NCI-H446 (cell line): ENCODE measurements around the gene C3.
"Not testable (repeated sequence)": the region's sequence is repeated elsewhere in the genome, so short reads cannot be mapped to it uniquely, and the experiment has no call there.

Experiments
- DNase-seq, 2 experiments: peaks; one replicate each; lab custom pipeline; 2025; lab: John Stamatoyannopoulos, UW

The C3 gene

DNA sequence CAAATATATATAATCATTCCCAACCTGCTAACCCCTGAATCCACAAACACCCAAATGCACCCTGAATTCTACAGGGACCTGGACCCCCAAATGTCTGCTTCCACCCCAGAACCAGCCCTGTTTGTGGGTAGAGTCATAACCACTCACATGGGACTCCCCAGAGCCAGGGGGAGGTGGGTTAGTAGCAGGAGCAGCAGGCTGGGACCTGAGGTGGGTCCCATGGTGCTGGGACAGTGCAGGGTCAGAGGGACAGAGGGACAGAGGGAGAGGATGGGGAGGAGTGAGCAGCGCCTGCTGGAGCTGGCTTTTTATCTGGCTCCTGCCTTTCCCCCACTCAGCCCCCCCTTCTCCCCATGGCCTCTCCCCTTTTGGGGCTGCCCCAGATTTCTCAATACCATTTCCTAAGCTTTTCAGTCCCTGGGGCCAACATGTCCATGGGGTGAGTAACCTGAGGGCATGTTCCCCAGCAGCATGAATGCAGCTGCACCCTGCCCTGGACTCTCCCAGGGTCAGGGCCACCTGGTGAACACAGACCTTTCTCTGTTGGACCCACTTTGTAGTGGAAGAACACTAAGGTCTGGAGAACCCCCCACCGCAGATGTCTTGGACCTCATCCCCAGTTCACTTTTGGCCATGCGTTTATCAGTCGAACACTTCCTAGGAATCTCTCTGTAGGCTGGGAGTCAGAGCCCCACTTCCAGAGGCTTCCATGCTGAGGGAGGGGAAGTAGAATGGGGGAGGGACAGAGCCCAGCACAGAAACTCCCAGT lies at the start of gene C3:
TSS of gene C3 (minus strand) at position 282 of the 769 bp plus-strand sequence. CDS start at position 221, 61 bp downstream.
- DNase-seq: no peak

DNA sequence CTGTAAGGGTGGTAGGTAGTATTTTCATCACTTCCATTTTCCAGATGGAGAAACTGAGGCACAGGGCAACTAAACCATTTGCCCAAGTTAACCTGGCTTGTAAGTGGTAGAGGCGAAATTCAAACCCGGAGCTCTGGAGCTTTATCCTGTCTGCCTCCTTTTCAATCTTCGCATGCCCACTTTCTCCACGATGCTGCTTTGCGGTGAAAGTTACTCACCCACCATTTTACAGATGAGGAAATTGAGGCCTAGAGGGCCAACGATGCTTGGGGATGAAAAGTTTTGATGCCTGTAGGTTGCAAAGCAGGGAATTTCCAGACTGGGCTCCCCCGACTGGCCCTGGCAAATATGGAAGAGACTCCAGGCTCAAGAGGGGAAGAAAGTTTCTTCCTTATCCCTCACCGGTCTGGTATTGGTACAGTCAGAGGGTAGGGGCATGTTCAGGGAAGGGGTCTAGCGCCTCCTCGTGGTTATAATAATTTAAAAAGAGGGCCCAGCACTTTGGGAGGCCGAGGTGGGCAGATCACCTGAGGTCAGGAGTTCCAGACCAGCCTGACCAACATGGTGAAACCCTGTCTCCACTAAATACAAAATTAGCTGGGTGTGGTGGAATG lies 48.7 kb upstream of the C3 start:
- DNase-seq: no peak

DNA sequence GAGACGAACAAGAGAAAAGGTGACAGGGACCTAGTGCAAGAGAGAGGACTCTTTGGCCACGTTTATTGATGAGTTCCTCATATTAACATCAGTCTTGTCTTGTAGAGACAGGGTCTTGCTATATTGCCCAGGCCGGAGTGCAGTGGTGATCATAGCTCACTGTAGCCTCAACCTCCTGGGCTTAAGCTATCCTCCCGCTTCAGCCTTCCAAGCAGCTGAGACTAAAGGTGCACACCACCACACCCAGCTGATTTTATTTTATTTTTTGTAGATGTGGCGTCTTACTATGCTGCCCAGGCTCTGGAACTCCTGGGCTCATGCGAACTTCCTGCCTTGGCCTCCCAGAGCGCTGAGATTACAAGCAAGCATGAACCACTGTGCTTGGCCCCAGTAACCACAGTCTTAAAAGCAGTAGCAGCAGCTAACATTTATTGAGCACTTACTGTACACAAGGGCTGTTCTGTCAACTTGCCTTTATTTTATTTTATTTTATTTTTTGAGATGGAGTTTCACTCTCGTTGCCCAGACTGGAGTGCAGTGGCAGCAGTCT lies 47.9 kb upstream of the C3 start:
- DNase-seq: no peak

DNA sequence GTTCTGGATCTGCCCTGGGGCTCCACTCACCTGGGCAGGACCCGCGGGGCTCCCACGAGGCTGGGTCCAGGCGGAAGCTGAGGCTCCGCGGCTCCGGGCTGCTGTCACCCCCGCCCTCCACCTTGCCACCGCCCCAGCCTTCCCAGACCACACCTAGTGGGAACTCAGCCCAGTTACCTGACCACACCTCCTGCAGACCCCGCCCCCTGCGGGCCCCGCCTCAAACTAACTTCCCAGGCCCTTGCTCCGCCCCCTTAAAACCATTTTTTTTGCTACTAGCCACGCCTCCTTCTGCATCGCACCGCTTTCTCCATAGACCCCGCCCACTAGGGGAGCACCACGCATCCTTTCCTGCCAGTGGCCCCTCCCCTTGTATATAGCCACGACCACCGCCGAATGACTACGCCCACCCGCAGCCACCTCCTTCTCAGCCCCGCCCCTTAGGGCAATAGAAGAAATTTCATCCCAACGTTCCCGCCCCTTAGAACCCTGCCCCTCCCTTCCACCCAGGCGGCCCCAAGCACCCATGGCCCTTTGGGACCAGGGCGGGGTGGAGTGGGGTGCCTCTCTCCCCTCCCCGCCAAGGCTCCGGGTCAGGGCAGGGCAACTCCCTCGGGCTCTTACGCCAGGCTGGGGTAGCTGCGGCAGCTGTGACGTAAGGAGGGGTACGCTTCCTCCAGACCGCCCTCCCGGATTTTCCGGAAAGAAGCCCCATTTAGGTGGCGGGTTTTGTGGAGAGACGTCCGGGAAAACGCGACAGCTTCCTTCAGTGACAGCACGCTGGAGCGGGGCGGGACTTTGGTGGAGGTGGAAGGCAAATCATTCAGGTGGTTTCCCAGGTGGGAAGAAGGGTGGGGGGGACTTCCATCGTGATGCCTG lies 47.1 kb upstream of the C3 start, which contains the start of gene SH2D3A:
TSS of gene SH2D3A (minus strand) at position 79 of the 879 bp plus-strand sequence. CDS start 3,687 bp downstream, outside the sequence.
- DNase-seq: no peak

DNA sequence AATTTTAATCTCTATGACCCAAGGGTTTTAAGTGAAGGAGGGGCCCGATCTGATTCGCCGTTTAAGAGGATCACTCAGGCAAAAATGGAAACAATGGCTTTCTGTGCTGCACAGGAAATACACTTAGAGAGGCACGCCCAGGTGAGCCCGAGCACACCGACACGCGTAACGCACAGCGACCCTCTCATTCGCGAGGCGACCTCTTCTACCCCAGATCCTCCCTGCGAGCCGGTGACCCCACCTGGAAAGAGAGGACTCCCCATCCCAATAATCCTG lies 46.6 kb upstream of the C3 start:
- no peak for DNase-seq

DNA sequence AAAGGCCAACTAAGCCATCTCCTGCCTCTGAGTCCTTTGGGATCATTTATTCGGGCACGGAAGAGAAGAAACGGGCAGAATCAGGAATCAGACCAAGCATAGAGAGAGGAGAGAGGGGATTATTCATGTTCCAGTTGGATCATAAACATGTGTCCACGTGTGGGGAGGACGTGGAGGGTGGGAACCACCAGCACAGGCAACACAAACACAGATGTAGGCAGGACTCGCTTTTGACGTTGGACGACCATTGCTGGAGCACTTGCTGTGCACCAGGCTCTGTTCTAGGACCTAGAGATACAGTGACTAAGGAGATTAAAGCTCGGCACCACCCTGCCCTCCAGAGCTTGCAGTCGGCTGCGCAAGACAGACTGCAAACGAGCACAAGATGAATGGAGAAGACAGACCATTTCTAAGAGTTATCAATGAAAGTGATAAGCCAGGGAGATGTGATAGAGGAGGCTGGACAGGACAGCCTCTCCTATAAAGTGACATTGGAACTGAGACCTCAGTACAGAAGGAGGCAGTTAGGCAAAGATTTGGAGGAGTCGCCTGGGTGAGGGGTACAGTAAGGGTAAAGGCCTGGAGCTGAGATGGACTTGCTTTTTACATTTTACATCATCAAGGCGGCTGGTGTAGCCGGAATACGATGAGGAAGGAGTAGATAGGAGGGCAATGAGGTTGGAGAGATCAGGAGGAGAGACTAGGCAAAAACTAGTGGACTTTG lies 46.1 kb upstream of the C3 start:
- DNase-seq: no peak

DNA sequence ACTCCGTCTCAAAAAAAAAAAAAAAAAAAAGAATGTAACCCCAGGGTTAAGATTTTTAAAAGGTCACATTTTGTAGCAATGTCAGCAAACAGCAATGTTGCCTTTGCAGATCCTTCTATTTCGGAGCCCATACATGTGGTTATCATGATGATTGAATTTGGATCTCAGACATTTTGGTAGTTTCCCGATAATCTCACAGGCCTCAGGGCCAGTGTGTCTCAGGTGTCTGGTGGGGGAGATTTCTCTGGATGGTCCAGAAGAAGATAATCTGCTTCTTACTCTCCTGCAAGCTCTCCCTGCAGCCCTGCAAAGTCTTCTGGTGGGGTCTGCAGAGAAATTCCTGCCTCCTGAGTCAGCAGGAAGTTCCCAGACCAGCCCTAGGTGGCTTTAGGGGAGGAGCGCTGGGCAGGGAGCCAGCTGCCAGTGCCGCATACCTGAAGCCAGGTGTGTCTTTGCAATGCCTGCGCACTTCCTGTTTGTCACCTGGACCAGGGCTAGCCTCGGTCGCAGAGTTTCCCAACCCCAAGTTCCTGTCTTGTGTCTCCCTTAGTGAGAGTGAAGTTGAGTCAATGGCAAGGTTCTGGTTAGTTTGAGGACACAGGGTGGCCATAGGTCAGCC lies 45.4 kb upstream of the C3 start:
- no peak for DNase-seq

- not testable (repeated sequence) for DNase-seq
These were observed 41.9 kb upstream of the C3 start for GRCh38 chr19:6762253-6762797.

GRCh38 chr19:6761053-6761676 lies 40.7 kb upstream of the C3 start:
- DNase-seq: peak in 1 of 2 experiments; percentile 38

- DNase-seq: no peak
These were observed 40.2 kb upstream of the C3 start for GRCh38 chr19:6760606-6761005.

DNA sequence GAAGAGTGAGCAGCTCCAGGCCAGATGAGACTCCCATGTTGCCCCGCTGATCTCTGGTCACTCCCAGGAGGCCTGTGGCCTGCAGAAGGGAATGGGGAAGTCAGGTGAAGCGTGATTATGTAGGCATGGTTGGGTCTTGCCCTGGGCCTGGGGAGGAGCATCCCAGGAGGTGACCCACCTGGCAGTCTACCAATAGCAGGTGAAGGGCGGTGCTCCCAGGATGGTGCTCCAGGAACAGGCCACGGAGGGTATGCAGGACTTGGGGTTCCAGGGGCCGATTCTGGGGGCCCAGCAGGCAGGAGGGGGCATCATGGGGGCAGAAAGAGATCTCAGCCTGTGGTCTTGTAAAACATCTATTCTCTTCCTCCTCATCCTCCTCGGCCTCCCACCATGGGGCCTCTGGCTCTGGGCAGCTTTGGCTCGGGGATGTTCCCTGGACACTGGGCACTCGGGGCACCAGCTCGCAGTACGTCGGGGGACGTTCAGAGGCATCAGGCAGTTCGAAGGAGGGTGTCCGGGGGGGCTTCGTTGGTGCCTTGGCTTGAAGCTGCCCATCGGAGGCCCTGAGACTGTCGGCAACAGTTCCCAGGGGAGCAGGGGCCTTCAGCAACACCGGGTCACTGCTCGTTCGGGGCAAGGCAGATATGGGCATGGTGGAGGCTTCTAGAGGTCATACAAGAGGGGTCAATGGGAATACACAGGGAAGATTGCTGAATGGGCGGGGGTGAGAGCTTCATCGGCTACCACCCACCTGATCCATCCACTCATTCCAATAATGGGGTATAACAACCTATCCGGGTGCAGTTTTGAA lies 34.4 kb upstream of the C3 start:
- DNase-seq: no peak

GRCh38 chr19:6754136-6754535 lies 33.7 kb upstream of the C3 start:
- no peak for DNase-seq

- DNase-seq: no peak
These were observed 33.0 kb upstream of the C3 start for GRCh38 chr19:6753178-6754031.

GRCh38 chr19:6752256-6753177 lies 32.1 kb upstream of the C3 start:
- no peak for DNase-seq

GRCh38 chr19:6751189-6751588 lies 30.7 kb upstream of the C3 start:
- DNase-seq: no peak

DNA sequence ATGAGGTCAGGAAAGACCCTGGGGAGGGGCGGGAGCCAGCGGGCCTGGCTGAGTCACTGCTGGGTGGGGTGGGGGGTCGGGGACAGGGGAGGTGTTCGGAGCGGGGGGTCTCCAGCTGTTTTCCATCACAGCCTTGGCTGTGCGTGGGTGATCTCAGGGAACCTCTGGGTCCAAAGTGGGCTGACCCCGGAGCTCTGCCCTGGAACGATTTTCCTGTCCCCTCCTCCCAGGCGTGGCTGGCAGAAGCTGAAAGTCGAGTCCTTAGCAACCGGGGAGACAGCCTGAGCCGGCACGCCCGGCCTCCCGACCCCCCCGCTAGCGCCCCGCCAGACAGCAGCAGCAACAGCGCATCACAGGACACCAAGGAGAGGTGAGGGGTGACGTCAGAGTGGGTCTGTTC lies 29.6 kb upstream of the C3 start:
- no peak for DNase-seq

- DNase-seq: not testable (repeated sequence)
These were observed 28.1 kb upstream of the C3 start for GRCh38 chr19:6748543-6748942.

DNA sequence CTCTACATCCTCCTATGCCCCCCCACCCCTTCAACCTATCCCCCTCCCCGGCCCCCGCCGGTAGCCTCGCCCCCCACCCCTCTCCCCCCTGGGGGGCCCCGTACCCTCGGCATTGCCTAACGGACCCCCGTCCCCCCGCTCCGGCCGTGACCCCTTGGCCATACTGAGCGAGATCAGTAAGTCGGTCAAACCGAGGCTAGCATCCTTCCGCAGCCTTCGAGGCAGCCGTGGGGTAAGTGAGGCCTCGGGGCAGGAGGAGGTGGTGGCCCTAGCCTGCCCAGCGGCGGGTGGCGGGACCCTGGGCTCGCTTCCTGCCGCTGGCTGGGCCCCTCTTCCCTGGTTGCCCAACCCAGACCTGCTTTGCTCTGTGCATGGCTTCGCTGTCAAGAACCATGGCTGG lies 25.5 kb upstream of the C3 start:
- DNase-seq: no peak
